PC-3 (cell line): Measurements from ENCODE around the gene CDH13.

Experiments used
- EZH2 ChIP-seq: fragments of 300-600 bp; sonication (generic); IDR thresholded peaks from one replicate; pipeline ENCODE4 v1.6.1; 2017; ENCODE audit warnings: antibody characterized with exemption, mild to moderate bottlenecking, low read length; ENCODE audit not compliant: unreplicated experiment
- EZH2phosphoT487 ChIP-seq: fragments of 300-600 bp; sonication (generic); IDR thresholded peaks from 2 replicates; pipeline ENCODE4 v1.6.1; 2018; ENCODE audit warnings: mild to moderate bottlenecking, antibody characterized with exemption, low read length, borderline replicate concordance
- TF ChIP-seq, protein P1 (sequence below): fragments of 300-600 bp; sonication (generic); conservative IDR thresholded peaks from 2 replicates; pipeline ENCODE4 v1.5.1; 2017; ENCODE audit warnings: antibody characterized with exemption, low read depth, mild to moderate bottlenecking, low read length

DNA sequence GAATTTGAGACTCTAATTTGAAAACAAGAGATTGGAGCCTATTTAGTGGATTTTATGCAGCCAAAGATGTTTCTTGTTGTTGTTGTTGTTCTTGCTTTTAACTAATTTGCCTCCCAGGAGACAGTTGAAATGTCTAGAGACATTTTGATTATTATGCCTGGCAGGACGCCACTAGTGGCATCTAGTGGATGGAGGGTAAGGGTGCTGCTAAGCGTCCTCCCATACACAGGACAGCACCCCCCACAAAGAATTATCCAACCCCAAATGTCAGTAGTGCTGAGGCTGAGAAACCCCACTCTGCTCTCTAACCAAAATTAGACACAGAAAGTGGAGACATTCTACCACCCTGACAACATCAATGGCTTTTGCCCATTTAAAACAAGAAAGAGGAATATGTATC is 1165.6 kb downstream of the CDH13 start:
- TF ChIP-seq, protein P1, sequence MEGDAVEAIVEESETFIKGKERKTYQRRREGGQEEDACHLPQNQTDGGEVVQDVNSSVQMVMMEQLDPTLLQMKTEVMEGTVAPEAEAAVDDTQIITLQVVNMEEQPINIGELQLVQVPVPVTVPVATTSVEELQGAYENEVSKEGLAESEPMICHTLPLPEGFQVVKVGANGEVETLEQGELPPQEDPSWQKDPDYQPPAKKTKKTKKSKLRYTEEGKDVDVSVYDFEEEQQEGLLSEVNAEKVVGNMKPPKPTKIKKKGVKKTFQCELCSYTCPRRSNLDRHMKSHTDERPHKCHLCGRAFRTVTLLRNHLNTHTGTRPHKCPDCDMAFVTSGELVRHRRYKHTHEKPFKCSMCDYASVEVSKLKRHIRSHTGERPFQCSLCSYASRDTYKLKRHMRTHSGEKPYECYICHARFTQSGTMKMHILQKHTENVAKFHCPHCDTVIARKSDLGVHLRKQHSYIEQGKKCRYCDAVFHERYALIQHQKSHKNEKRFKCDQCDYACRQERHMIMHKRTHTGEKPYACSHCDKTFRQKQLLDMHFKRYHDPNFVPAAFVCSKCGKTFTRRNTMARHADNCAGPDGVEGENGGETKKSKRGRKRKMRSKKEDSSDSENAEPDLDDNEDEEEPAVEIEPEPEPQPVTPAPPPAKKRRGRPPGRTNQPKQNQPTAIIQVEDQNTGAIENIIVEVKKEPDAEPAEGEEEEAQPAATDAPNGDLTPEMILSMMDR: no peak
- TF ChIP-seq EZH2: no peak
- no peak for TF ChIP-seq EZH2phosphoT487
